Endothelial cell of umbilical vein (primary cell): Measurements from ENCODE around the gene RCOR3. TPM values are rescaled to one million over a fixed set of nuclear protein-coding genes. Genes with fewer than 3 reads are reported as not detected.
"Not testable (repeated sequence)": the region's sequence is repeated elsewhere in the genome, so short reads cannot be mapped to it uniquely, and the experiment has no call there.

Source experiments
- BruUV-seq: library from RNA; stranded (reverse); fragments of 400-500 nt; replicated peaks from 2 replicates; lab custom pipeline; 2021; lab: Mats Ljungman, UMichigan
- CTCF ChIA-PET: fragments of 300-600, 350-600 bp; sonication (Branson Sonifier 250); formaldehyde crosslinking; loops from one replicate; lab custom pipeline; 2021; ENCODE audit warnings: antibody characterized with exemption, inconsistent platforms; lab: Charles Lee
- POLR2A ChIA-PET: fragments of 300-600, 350-600 bp; sonication (Branson Sonifier 250); formaldehyde crosslinking; loops from one replicate; lab custom pipeline; 2021; ENCODE audit warnings: antibody characterized with exemption, inconsistent platforms; lab: Charles Lee
- DNase-seq: peaks from one replicate; pipeline ENCODE4 v3.0.0-alpha.2; 2011; ENCODE audit warnings: low read depth, low spot score
- FAIRE-seq: peaks from 2 replicates; lab custom pipeline; 2011; peaks lifted over from hg19 to GRCh38; lab: Jason Lieb, UNC
- H2AFZ ChIP-seq: 2 replicates; pipeline ENCODE4 v1.6.0; 2012; ENCODE audit warnings: low read depth, low read length, control low read depth, inconsistent platforms
- H3K27ac ChIP-seq: 2 replicates; pipeline ENCODE4 v1.5.1; 2011; ENCODE audit warnings: low read depth, mild to moderate bottlenecking, control low read depth, low read length, moderate library complexity; ENCODE audit not compliant: insufficient read depth
- H3K27me3 ChIP-seq, 2 experiments: 2 replicates each; pipeline versions ENCODE4 v1.6.0 to v1.6.1; 2011; ENCODE audit warnings: low read length in 2 of 2, mixed read lengths in 1 of 2; ENCODE audit not compliant: control insufficient read depth in 2 of 2, insufficient read depth in 2 of 2
- H3K36me3 ChIP-seq, 2 experiments: 2 replicates in 1 of 2; 3 replicates in 1 of 2; pipeline ENCODE4 v1.5.1; 2011; ENCODE audit warnings: low read length in 2 of 2, mild to moderate bottlenecking in 1 of 2, moderate library complexity in 1 of 2; ENCODE audit not compliant: control insufficient read depth in 2 of 2, insufficient read depth in 2 of 2; ENCODE audit errors: extremely low read depth in 1 of 2
- H3K4me1 ChIP-seq: 3 replicates; pipeline ENCODE4 v1.5.1; 2011; ENCODE audit warnings: mild to moderate bottlenecking, low read length; ENCODE audit not compliant: control insufficient read depth, insufficient read depth; ENCODE audit errors: extremely low read depth
- H3K4me2 ChIP-seq: 2 replicates; pipeline ENCODE4 v1.6.1; 2011; ENCODE audit warnings: low read length, control low read depth, mixed read lengths; ENCODE audit not compliant: insufficient read depth
- H3K4me3 ChIP-seq, 3 experiments: fragments of 200-600 bp in 1 of 3; sonication (generic), shearing (Covaris generic) in 1 of 3; replicated peaks in 1 of 3; 2 replicates each; pipeline ENCODE4 v1.5.1; 2011 to 2016; ENCODE audit warnings: control low read depth in 3 of 3, low read length in 3 of 3, mild to moderate bottlenecking in 2 of 3, inconsistent platforms in 1 of 3, low read depth in 1 of 3, moderate library complexity in 1 of 3; ENCODE audit not compliant: insufficient read depth in 1 of 3
- H3K79me2 ChIP-seq: 2 replicates; pipeline ENCODE4 v1.6.0; 2012; ENCODE audit warnings: low read length, inconsistent platforms; ENCODE audit not compliant: control insufficient read depth, insufficient read depth
- H3K9ac ChIP-seq: replicated peaks from 2 replicates; pipeline ENCODE3; 2011; ENCODE audit warnings: low read length, control low read depth; ENCODE audit not compliant: insufficient read depth; ENCODE audit errors: extremely low read depth
- H3K9me1 ChIP-seq: replicated peaks from 3 replicates; pipeline ENCODE4 v1.6.0; 2011; ENCODE audit warnings: mild to moderate bottlenecking, low read length; ENCODE audit not compliant: control insufficient read depth, insufficient read depth; ENCODE audit errors: extremely low read depth
- H3K9me3 ChIP-seq: replicated peaks from 2 replicates; pipeline ENCODE4 v1.5.1; 2012; ENCODE audit warnings: low read length, inconsistent platforms; ENCODE audit not compliant: control insufficient read depth, insufficient read depth
- H4K20me1 ChIP-seq: replicated peaks from 2 replicates; pipeline ENCODE3; 2011; ENCODE audit warnings: mild to moderate bottlenecking, low read length; ENCODE audit not compliant: control insufficient read depth, insufficient read depth; ENCODE audit errors: extremely low read depth
- EZH2 ChIP-seq: IDR thresholded peaks from 2 replicates; pipeline ENCODE4 v1.6.1; 2012; ENCODE audit warnings: borderline replicate concordance, low read depth, mild to moderate bottlenecking, moderate library complexity, low read length, inconsistent platforms; ENCODE audit not compliant: severe bottlenecking
- FOS ChIP-seq: IDR thresholded peaks from 2 replicates; pipeline ENCODE4 v1.6.1; 2011; ENCODE audit warnings: mild to moderate bottlenecking, low read length, moderate library complexity, borderline replicate concordance; ENCODE audit not compliant: insufficient read depth
- GATA2 ChIP-seq: IDR thresholded peaks from 2 replicates; pipeline ENCODE4 v1.7.0; 2011; ENCODE audit warnings: low read depth, mild to moderate bottlenecking, moderate library complexity, mixed read lengths, low read length; ENCODE audit not compliant: insufficient read length, insufficient read depth
- JUN ChIP-seq: IDR thresholded peaks from 2 replicates; pipeline ENCODE4 v1.6.1; 2011; ENCODE audit warnings: borderline replicate concordance, low read depth; ENCODE audit not compliant: insufficient read length, insufficient read depth
- MYC ChIP-seq: IDR thresholded peaks from one replicate; pipeline ENCODE4 v1.6.1; 2011; ENCODE audit warnings: mild to moderate bottlenecking, low read depth, low read length
- POLR2A ChIP-seq: IDR thresholded peaks from 2 replicates; pipeline ENCODE4 v1.6.1; 2012; ENCODE audit warnings: low read depth, mild to moderate bottlenecking, control low read depth, low read length
- POLR2AphosphoS5 ChIP-seq: IDR thresholded peaks from 2 replicates; pipeline ENCODE4 v1.6.1; 2012; ENCODE audit warnings: low read depth, mild to moderate bottlenecking, control low read depth, low read length, moderate library complexity; ENCODE audit not compliant: insufficient read depth
- dilution Hi-C: fragments of 300-500 bp; cut with MboI; formaldehyde crosslinking; loops from one replicate; pipeline ENCODE4 v1.15.0; 2019; ENCODE audit warnings: low sequenced_read_pairs; ENCODE audit not compliant: extremely low pct_ligation_motif_present
- intact Hi-C: fragments of 100-400 bp; cut with micrococcal nuclease; formaldehyde crosslinking; loops from one replicate; pipeline ENCODE4 v1.10.0; 2022
- polyA plus RNA-seq, 4 experiments: library from polyadenylated mRNA; depleted of rRNA in 3 of 4; stranded (reverse) in 3 of 4; unstranded in 1 of 4; fragments of >200 nt; gene quantifications; 2 replicates each; pipeline versions ENCODE4 v1.2.1 to v1.2.3, GENCODE V29; 2011 to 2012; ENCODE audit warnings: missing spikeins in 1 of 4
- total RNA-seq: library from RNA; stranded (reverse); gene quantifications from 2 replicates; pipeline ENCODE4 v1.2.3, GENCODE V29; 2021
- TF ChIP-seq, protein P1 (sequence below), 2 donors: IDR thresholded peaks; 1 replicate in 1 of 2; 2 replicates in 1 of 2; pipeline ENCODE4 v1.5.1; 2011; ENCODE audit warnings: low read length in 2 of 2, mild to moderate bottlenecking in 2 of 2, moderate library complexity in 2 of 2, control low read depth in 1 of 2, inconsistent platforms in 1 of 2, low read depth in 1 of 2; ENCODE audit not compliant: insufficient read depth in 1 of 2; ENCODE audit errors: extremely low read depth in 1 of 2
- TF ChIP-seq, protein P2 (sequence below): IDR thresholded peaks from 2 replicates; pipeline ENCODE4 v1.6.1; 2011; ENCODE audit not compliant: insufficient read depth, insufficient read length

The RCOR3 gene
- total and polyA plus RNA-seq, 2 donors (not counting 3 experiments of a cell fraction or from before 2014, with no cell fraction given) = 24.2 to 34.0 TPM

GRCh38 chr1:211320980-211321379, 61.8 kb downstream of the RCOR3 start:
- Histone ChIP-seq H3K36me3 (no peaks in the 10 kb centered on the region), H3K27me3 (no peaks in the 10 kb centered on the region), H3K4me2 (no peak overlapping the region), H2AFZ (no peak overlapping the region), H3K9ac (no peak overlapping the region), H3K79me2 (no peaks in the 10 kb centered on the region), H3K9me1 (no peaks in the 10 kb centered on the region), H4K20me1 (no peaks in the 10 kb centered on the region), H3K9me3 (no peaks in the 10 kb centered on the region), H3K4me1 (no peaks in the 10 kb centered on the region), H3K4me3 (no peak overlapping the region), H3K27ac (no peak overlapping the region)
- FAIRE-seq (peak; percentile 8), DNase-seq (no peak)
- TF ChIP-seq, protein P1, sequence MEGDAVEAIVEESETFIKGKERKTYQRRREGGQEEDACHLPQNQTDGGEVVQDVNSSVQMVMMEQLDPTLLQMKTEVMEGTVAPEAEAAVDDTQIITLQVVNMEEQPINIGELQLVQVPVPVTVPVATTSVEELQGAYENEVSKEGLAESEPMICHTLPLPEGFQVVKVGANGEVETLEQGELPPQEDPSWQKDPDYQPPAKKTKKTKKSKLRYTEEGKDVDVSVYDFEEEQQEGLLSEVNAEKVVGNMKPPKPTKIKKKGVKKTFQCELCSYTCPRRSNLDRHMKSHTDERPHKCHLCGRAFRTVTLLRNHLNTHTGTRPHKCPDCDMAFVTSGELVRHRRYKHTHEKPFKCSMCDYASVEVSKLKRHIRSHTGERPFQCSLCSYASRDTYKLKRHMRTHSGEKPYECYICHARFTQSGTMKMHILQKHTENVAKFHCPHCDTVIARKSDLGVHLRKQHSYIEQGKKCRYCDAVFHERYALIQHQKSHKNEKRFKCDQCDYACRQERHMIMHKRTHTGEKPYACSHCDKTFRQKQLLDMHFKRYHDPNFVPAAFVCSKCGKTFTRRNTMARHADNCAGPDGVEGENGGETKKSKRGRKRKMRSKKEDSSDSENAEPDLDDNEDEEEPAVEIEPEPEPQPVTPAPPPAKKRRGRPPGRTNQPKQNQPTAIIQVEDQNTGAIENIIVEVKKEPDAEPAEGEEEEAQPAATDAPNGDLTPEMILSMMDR (IDR thresholded peaks at IDR 0.05; ENCODE audit: extremely low read depth in 1 of 2, insufficient read depth in 1 of 2, low read depth in 1 of 2, low read length in 2 of 2) = no peak
- no peak for TF ChIP-seq POLR2AphosphoS5
- TF ChIP-seq, protein P2, sequence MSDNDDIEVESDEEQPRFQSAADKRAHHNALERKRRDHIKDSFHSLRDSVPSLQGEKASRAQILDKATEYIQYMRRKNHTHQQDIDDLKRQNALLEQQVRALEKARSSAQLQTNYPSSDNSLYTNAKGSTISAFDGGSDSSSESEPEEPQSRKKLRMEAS = no peak
- TF ChIP-seq MYC = no peak
- no peak for TF ChIP-seq GATA2
- TF ChIP-seq JUN = no peak
- no peak for TF ChIP-seq POLR2A
- no peak for TF ChIP-seq EZH2
- no peak for TF ChIP-seq FOS
- no TSS peak for BruUV-seq
- dilution Hi-C loops = no loop called here
- POLR2A ChIA-PET = no interaction called here
- CTCF ChIA-PET = interaction anchor here (0.7 to 4.3 kb wide), 5 partner anchors 11 to 192 kb away, joined by 3 to 97 read pairs (median 8); no protein-coding TSS in a partner anchor
- intact Hi-C loops = no loop called here

GRCh38 chr1:211321646-211322045, 62.5 kb downstream of the RCOR3 start:
- BruUV-seq, FAIRE-seq, POLR2A ChIA-PET, H3K4me3 ChIP-seq, H4K20me1 ChIP-seq, H3K9me3 ChIP-seq, H3K36me3 ChIP-seq, dilution Hi-C loops, H3K4me1 ChIP-seq, H3K9ac ChIP-seq, H3K79me2 ChIP-seq, intact Hi-C loops, H3K27ac ChIP-seq, H2AFZ ChIP-seq, H3K4me2 ChIP-seq, H3K27me3 ChIP-seq, DNase-seq, H3K9me1 ChIP-seq: not testable (repeated sequence)
- CTCF ChIA-PET = interaction anchor here (1.5 to 4.3 kb wide), 6 partner anchors 12 to 333 kb away, joined by 3 to 97 read pairs (median 13); no protein-coding TSS in a partner anchor
